Caco-2 (cell line): ENCODE results near the gene TMC5. TPM values are rescaled to one million over a fixed set of nuclear protein-coding genes. Genes with fewer than 3 reads are reported as not detected.
A peak's percentile ranks its signal among the peaks of the same experiment; 100 is the strongest.
"Not testable (repeated sequence)": the region's sequence is repeated elsewhere in the genome, so short reads cannot be mapped to it uniquely, and the experiment has no call there.

Experiments
- BruUV-seq: library from RNA; stranded (reverse); fragments of 400-500 nt; replicated peaks from 2 replicates; lab custom pipeline; 2021; lab: Mats Ljungman, UMichigan
- CTCF ChIA-PET: fragments of 300-600 bp; sonication (Branson Sonifier 250); formaldehyde crosslinking; loops from one replicate; lab custom pipeline; 2022; ENCODE audit warnings: antibody characterized with exemption; lab: Charles Lee
- POLR2A ChIA-PET: fragments of 300-600 bp; sonication (Branson Sonifier 250); formaldehyde crosslinking; loops from one replicate; lab custom pipeline; 2022; ENCODE audit warnings: antibody characterized with exemption; lab: Charles Lee
- DNase-seq, 2 experiments: peaks; one replicate each; pipeline versions ENCODE4 v3.0.0 to v3.0.0-alpha.2; 2020 to 2022
- H3K27me3 ChIP-seq: replicated peaks from 2 replicates; pipeline ENCODE4 v1.6.0; 2011; ENCODE audit warnings: low read length; ENCODE audit not compliant: control insufficient read depth, insufficient read depth
- H3K36me3 ChIP-seq: 2 replicates; pipeline ENCODE4 v1.5.1; 2011; ENCODE audit warnings: low read length; ENCODE audit not compliant: control insufficient read depth, insufficient read depth
- H3K4me1 ChIP-seq: fragments of 250-450 bp; sonication (Bioruptor Pico); 2 replicates; pipeline ENCODE4 v1.5.1; 2020; ENCODE audit warnings: mild to moderate bottlenecking
- H3K4me3 ChIP-seq: 2 replicates; pipeline ENCODE4 v1.5.1; 2011; ENCODE audit warnings: low read depth, mild to moderate bottlenecking, control low read depth, low read length
- H3K9me3 ChIP-seq: fragments of 250-450 bp; sonication (Bioruptor Pico); 2 replicates; pipeline ENCODE4 v1.5.1; 2020; ENCODE audit warnings: mild to moderate bottlenecking, moderate library complexity
- H3K27ac Mint-ChIP-seq: one replicate; pipeline ENCODE4 v1.8.0; 2022; ENCODE audit warnings: mixed read lengths; ENCODE audit not compliant: unreplicated experiment
- H3K27me3 Mint-ChIP-seq: one replicate; pipeline ENCODE4 v1.8.0; 2022; ENCODE audit warnings: mixed read lengths; ENCODE audit not compliant: insufficient read depth, unreplicated experiment
- H3K36me3 Mint-ChIP-seq: one replicate; pipeline ENCODE4 v1.8.0; 2022; ENCODE audit warnings: mild to moderate bottlenecking, mixed read lengths; ENCODE audit not compliant: insufficient read depth, unreplicated experiment
- H3K4me1 Mint-ChIP-seq: one replicate; pipeline ENCODE4 v1.8.0; 2022; ENCODE audit warnings: low read depth, mixed read lengths; ENCODE audit not compliant: unreplicated experiment
- H3K4me3 Mint-ChIP-seq: one replicate; pipeline ENCODE4 v1.8.0; 2022; ENCODE audit warnings: mild to moderate bottlenecking, moderate library complexity, mixed read lengths; ENCODE audit not compliant: unreplicated experiment
- H3K9me3 Mint-ChIP-seq: one replicate; pipeline ENCODE4 v1.8.0; 2022; ENCODE audit warnings: mixed read lengths; ENCODE audit not compliant: unreplicated experiment
- intact Hi-C: fragments of 100-400 bp; cut with micrococcal nuclease; formaldehyde crosslinking; loops from one replicate; pipeline ENCODE4 v1.10.0; 2022; ENCODE audit not compliant: unreplicated experiment
- total RNA-seq: library from RNA; stranded (reverse); gene quantifications from 2 replicates; pipeline ENCODE4 v1.2.3, GENCODE V29; 2022
- TF ChIP-seq, protein P1 (sequence below), 2 experiments: fragments of 200-600 bp in 1 of 2; IDR thresholded peaks; 1 replicate in 1 of 2; 2 replicates in 1 of 2; pipeline versions ENCODE4 v1.5.1 to v1.8.0; 2011 to 2022; ENCODE audit warnings: antibody characterized with exemption in 1 of 2, control low read depth in 1 of 2, inconsistent platforms in 1 of 2, low read depth in 1 of 2, low read length in 1 of 2, mild to moderate bottlenecking in 1 of 2, moderate library complexity in 1 of 2; ENCODE audit not compliant: insufficient read depth in 1 of 2, severe bottlenecking in 1 of 2, unreplicated experiment in 1 of 2

TMC5 gene
- total RNA-seq, 1 experiment from 2014 or later, result 2.3 TPM

DNA sequence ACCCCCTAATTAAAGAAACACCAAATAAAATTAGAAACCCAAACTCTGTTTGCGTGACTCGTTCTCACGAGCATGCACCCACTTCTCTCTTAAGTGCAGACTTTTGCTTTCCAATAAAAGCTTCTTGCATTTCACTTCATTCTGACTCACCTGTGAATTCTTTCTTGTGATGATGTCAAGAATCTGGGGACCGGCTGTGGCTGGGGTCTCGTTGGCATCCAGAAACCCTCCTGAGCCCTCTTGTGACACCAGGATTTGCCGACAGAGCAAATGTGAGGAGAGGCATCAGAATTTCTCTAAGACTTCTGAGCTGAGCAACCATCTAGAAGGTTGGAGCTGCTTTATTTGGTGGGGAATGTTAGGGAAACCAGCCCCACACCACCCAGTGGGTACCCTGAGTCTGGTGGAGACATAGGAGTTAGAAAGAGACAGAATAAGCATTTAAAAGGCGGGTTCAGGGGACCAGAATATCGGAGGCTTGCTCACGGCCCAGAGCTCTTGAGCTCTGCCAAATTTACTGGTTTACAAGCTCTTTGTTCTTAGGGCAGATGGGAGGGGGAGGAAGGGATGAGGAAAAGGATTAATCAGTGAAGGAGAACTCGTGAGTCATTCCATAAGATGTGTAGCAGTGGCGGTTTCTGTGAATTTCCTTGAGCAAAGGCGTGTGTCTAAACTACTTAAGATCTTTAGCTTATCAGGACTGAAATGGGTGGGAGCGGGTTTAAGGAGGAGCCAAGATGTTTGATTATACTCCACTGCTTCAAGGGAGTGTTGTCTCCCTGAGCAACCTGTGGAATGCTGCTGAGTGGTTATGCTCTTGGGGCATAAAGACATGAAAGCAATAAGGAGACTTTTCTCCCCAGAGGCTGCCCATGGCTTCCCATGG lies 24.2 kb upstream of the TMC5 start:
- H3K4me3 Mint-ChIP-seq, result peak overlapping the region; percentile 40
- Histone ChIP-seq H3K4me3 (no peak overlapping the region), H3K27me3 (no peaks in the 10 kb centered on the region), H3K9me3 (no peaks in the 10 kb centered on the region), H3K4me1 (peaks cover 21% of the 10 kb centered on the region), H3K36me3 (no peaks in the 10 kb centered on the region)
- CTCF ChIA-PET, result no interaction called here
- peak overlapping the region; percentile 79 for H3K27ac Mint-ChIP-seq
- POLR2A ChIA-PET, result interaction anchor here (0.6 kb wide), 1 partner anchor 16 kb away, joined by 3 read pairs; no protein-coding TSS in a partner anchor
- TF ChIP-seq, protein P1, sequence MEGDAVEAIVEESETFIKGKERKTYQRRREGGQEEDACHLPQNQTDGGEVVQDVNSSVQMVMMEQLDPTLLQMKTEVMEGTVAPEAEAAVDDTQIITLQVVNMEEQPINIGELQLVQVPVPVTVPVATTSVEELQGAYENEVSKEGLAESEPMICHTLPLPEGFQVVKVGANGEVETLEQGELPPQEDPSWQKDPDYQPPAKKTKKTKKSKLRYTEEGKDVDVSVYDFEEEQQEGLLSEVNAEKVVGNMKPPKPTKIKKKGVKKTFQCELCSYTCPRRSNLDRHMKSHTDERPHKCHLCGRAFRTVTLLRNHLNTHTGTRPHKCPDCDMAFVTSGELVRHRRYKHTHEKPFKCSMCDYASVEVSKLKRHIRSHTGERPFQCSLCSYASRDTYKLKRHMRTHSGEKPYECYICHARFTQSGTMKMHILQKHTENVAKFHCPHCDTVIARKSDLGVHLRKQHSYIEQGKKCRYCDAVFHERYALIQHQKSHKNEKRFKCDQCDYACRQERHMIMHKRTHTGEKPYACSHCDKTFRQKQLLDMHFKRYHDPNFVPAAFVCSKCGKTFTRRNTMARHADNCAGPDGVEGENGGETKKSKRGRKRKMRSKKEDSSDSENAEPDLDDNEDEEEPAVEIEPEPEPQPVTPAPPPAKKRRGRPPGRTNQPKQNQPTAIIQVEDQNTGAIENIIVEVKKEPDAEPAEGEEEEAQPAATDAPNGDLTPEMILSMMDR (IDR thresholded peaks at IDR 0.05; ENCODE audit: insufficient read depth in 1 of 2, low read depth in 1 of 2, low read length in 1 of 2, severe bottlenecking in 1 of 2, unreplicated experiment in 1 of 2), result no peak
- H3K4me1 Mint-ChIP-seq, result peaks cover 5% of the 10 kb centered on the region
- peak; percentile 27 to 74 for DNase-seq
- H3K9me3 Mint-ChIP-seq, result no peaks in the 10 kb centered on the region
- H3K36me3 Mint-ChIP-seq, result peaks cover 5% of the 10 kb centered on the region
- no TSS peak for BruUV-seq
- intact Hi-C loops, result loop anchor here (2.0 kb wide), 1 partner anchor 17 kb away; no protein-coding TSS in a partner anchor
- no peaks in the 10 kb centered on the region for H3K27me3 Mint-ChIP-seq

DNA sequence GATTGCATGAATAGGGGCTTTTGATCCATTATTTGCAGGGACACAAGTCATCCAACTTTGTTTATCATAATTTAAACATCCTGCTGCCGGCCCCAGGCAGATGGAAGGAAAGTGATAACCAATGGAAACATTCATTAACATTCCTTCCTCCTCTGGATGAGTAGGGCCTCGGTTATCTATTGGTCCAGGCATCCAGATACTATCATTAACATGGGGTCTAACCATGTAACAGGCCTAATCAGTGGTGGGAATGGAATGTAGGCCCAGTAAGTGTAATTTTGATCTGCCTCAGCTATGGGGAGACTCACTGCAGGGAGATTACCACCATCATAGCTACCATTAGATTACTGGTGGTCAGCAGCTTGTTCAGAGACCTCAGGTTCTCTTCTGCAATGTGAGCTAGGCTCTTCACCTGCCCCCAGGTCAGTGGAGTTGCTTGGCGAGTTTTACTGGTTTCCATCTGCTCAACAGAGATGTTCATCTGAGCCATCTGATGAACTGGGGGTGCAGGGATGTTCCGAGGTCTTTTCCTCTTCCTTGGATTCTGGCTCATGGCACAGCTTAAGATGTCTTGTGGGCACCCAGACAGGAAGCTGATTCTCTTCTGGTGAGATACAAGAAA lies 21.9 kb upstream of the TMC5 start:
- peaks cover 21% of the 10 kb centered on the region for H3K4me1 ChIP-seq
- H3K9me3 ChIP-seq, H3K9me3 Mint-ChIP-seq, H3K4me1 Mint-ChIP-seq, BruUV-seq, intact Hi-C loops, H3K4me3 Mint-ChIP-seq, H3K36me3 Mint-ChIP-seq, H3K27me3 Mint-ChIP-seq, H3K4me3 ChIP-seq, POLR2A ChIA-PET, H3K27me3 ChIP-seq, H3K36me3 ChIP-seq, H3K27ac Mint-ChIP-seq: not testable (repeated sequence)
- CTCF ChIA-PET, result interaction anchor here (0.5 kb wide), 1 partner anchor 211 kb away, joined by 3 read pairs; no protein-coding TSS in a partner anchor
- peak; percentile 45 to 65 for DNase-seq

DNA sequence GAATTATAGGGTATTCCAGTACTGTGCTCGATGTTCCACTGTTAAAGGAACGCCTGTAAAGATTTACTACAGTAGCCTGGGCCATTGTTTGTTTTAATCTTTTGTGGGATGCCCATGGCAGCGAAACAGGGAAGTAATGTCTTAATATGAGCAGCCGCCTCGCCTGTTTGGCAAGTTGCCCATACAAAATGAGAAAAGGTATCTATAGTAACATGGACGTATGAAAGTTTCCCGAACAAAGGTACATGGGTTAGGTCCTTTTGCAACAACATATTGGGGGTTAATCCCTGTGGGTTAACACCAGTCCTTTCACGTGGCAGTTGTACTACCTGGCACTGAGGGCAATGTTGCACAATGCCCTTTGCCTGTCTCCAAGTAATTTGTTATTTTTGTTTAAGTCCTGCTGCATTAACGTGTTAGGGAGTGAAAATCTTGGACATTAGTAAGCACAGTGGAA lies 21.1 kb upstream of the TMC5 start:
- Mint-ChIP-seq H3K4me3 (no peak overlapping the region), H3K4me1 (peaks cover 5% of the 10 kb centered on the region), H3K36me3 (peaks cover 5% of the 10 kb centered on the region), H3K27me3 (no peaks in the 10 kb centered on the region), H3K9me3 (peaks cover 8% of the 10 kb centered on the region), H3K27ac (no peak overlapping the region)
- no peaks in the 10 kb centered on the region for H3K36me3 ChIP-seq
- H3K27me3 ChIP-seq, result no peaks in the 10 kb centered on the region
- ChIA-PET CTCF (no interaction called here), POLR2A (interaction anchor here (0.6 kb wide), 1 partner anchor 74 kb away, joined by 14 read pairs; no protein-coding TSS in a partner anchor)
- TF ChIP-seq, protein P1 (IDR thresholded peaks at IDR 0.05; ENCODE audit: insufficient read depth in 1 of 2, low read depth in 1 of 2, low read length in 1 of 2, severe bottlenecking in 1 of 2, unreplicated experiment in 1 of 2), result no peak
- no peak for DNase-seq
- peaks cover 21% of the 10 kb centered on the region for H3K4me1 ChIP-seq
- H3K9me3 ChIP-seq, result no peaks in the 10 kb centered on the region
- H3K4me3 ChIP-seq, result no peak overlapping the region
- intact Hi-C loops, result no loop called here
- BruUV-seq, result no TSS peak

DNA sequence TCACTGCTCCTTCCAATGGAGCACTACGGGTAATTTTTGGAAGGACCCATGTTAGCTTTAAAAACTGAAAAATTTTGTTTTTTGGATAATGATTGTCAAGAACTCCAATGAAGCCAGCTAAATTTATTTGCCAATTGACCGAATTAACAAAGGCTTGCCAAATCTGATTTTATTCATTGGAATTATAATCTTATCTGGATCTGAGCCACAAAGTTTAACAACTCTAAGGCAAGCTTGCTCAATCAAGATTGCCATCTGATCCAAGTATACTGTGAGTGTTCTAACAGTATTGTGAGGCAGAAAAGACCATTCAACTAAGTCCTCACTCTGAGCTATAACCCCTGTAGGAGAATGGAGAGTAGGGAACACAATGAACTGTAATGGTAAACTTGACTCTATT lies 20.3 kb upstream of the TMC5 start:
- BruUV-seq, H3K27me3 Mint-ChIP-seq, H3K27ac Mint-ChIP-seq, H3K36me3 ChIP-seq, H3K4me3 ChIP-seq, H3K36me3 Mint-ChIP-seq, intact Hi-C loops, H3K4me1 Mint-ChIP-seq, DNase-seq, CTCF ChIA-PET, H3K4me3 Mint-ChIP-seq, H3K9me3 ChIP-seq, H3K27me3 ChIP-seq: not testable (repeated sequence)
- peaks cover 21% of the 10 kb centered on the region for H3K4me1 ChIP-seq
- POLR2A ChIA-PET, result interaction anchor here (0.6 kb wide), 1 partner anchor 73 kb away, joined by 14 read pairs; no protein-coding TSS in a partner anchor
- H3K9me3 Mint-ChIP-seq, result peaks cover 13% of the 10 kb centered on the region
